ENCODE data around the gene SAFB. TPM values are rescaled to one million over a fixed set of nuclear protein-coding genes. Genes with fewer than 3 reads are reported as not detected.

Gene SAFB
- polyA plus RNA-seq, 1 experiment = 34.0 TPM

GRCh38 chr19:5678071-5678718, 55.3 kb downstream of the SAFB start:
- ChIA-PET POLR2A (no interaction called here), CTCF (no interaction called here)
- no peak for TF ChIP-seq CTCF (IDR thresholded peaks at IDR 0.05; ENCODE audit: low read depth, low read length)
- Histone ChIP-seq H3K27ac (ENCODE audit: low read depth, low read length) (no peak overlapping the region), H3K27me3 (ENCODE audit: control insufficient read depth, insufficient read depth, low read length) (no peaks in the 10 kb centered on the region), H3K9me3 (ENCODE audit: control insufficient read depth, insufficient read depth, low read length) (peaks cover 4% of the 10 kb centered on the region; the same call in 1 of the 2 replicates), H3K4me3 (ENCODE audit: low read depth, low read length) (no peak overlapping the region)
- DNase-seq (ENCODE audit: low read depth, low spot score) = no peak

GRCh38 chr19:5679289-5680083, 56.6 kb downstream of the SAFB start:
- Histone ChIP-seq H3K27ac (ENCODE audit: low read depth, low read length) (peak overlapping the region; percentile 39), H3K9me3 (ENCODE audit: control insufficient read depth, insufficient read depth, low read length) (peaks cover 4% of the 10 kb centered on the region; the same call in 1 of the 2 replicates), H3K4me3 (ENCODE audit: low read depth, low read length) (peak overlapping the region; percentile 96), H3K27me3 (ENCODE audit: control insufficient read depth, insufficient read depth, low read length) (no peaks in the 10 kb centered on the region)
- ChIA-PET POLR2A (interaction anchor here (0.7 kb wide), 1 partner anchor 9 kb away, joined by 3 read pairs; no protein-coding TSS in a partner anchor), CTCF (no interaction called here)
- no peak for DNase-seq (ENCODE audit: low read depth, low spot score)
- no peak for TF ChIP-seq CTCF (IDR thresholded peaks at IDR 0.05; ENCODE audit: low read depth, low read length)

- Histone ChIP-seq H3K27ac (ENCODE audit: low read depth, low read length) (peak overlapping the region; percentile 39), H3K27me3 (ENCODE audit: control insufficient read depth, insufficient read depth, low read length) (no peaks in the 10 kb centered on the region), H3K9me3 (ENCODE audit: control insufficient read depth, insufficient read depth, low read length) (peaks cover 4% of the 10 kb centered on the region; the same call in 1 of the 2 replicates), H3K4me3 (ENCODE audit: low read depth, low read length) (peak overlapping the region; percentile 96)
- ChIA-PET CTCF (no interaction called here), POLR2A (interaction anchor here (0.7 kb wide), 1 partner anchor 10 kb away, joined by 3 read pairs; no protein-coding TSS in a partner anchor)
- no peak for TF ChIP-seq CTCF (IDR thresholded peaks at IDR 0.05; ENCODE audit: low read depth, low read length)
- DNase-seq (ENCODE audit: low read depth, low spot score) = no peak
Measured at GRCh38 chr19:5680084-5680436, 57.2 kb downstream of the SAFB start.

GRCh38 chr19:5680437-5681368, 57.8 kb downstream of the SAFB start, which contains the start of the genes HSD11B1L and MICOS13:
Gene HSD11B1L (plus strand): TSS chr19:5681027. CDS start chr19:5684833, 3,806 bp downstream.
Gene MICOS13 (minus strand): TSS chr19:5680516. CDS start chr19:5680486, 30 bp downstream.
- peak within 1 kb of the TSS; percentile 81 for H3K27ac ChIP-seq (ENCODE audit: low read depth, low read length)
- ChIA-PET CTCF (no interaction called here), POLR2A (no interaction called here)

More at GRCh38 chr19:5680437-5681368, 57.8 kb downstream of the SAFB start, which contains the start of the genes HSD11B1L and MICOS13:
- Histone ChIP-seq H3K27me3 (ENCODE audit: control insufficient read depth, insufficient read depth, low read length) (no peaks in the 10 kb centered on the region), H3K9me3 (ENCODE audit: control insufficient read depth, insufficient read depth, low read length) (peaks cover 4% of the 10 kb centered on the region; the same call in 1 of the 2 replicates), H3K4me3 (ENCODE audit: low read depth, low read length) (peak within 1 kb of the TSS; percentile 96)
- DNase-seq (ENCODE audit: low read depth, low spot score) = peak; percentile 97
- no peak for TF ChIP-seq CTCF (IDR thresholded peaks at IDR 0.05; ENCODE audit: low read depth, low read length)

All from AG04450 (cell line).